ENCODE measurements around the gene FSHB. TPM values are rescaled to one million over a fixed set of nuclear protein-coding genes. Genes with fewer than 3 reads are reported as not detected.
"Not testable (repeated sequence)": the region's sequence is repeated elsewhere in the genome, so short reads cannot be mapped to it uniquely, and the experiment has no call there.

The FSHB gene
- total RNA-seq, 1 donor from 2014 or later, result not detected

- H3K27me3 ChIP-seq (ENCODE audit: low read depth), result no peaks in the 10 kb centered on the region
- H3K36me3 ChIP-seq, result no peaks in the 10 kb centered on the region
- H3K4me3 ChIP-seq, result no peak overlapping the region
- no peak for TF ChIP-seq CTCF (IDR thresholded peaks at IDR 0.05)
- no peaks in the 10 kb centered on the region for H3K9me3 ChIP-seq
- H3K4me1 ChIP-seq, result no peaks in the 10 kb centered on the region
- DNase-seq (no peak), ATAC-seq (no peak)
- intact Hi-C loops (cut with DNase I), result no loop called here
- no peak overlapping the region for H3K27ac ChIP-seq
These were observed 31.0 kb downstream of the FSHB start for GRCh38 chr11:30261821-30262220.

GRCh38 chr11:30268638-30269037, 37.8 kb downstream of the FSHB start:
- H3K27ac ChIP-seq; H3K27me3 ChIP-seq (ENCODE audit: low read depth); H3K36me3 ChIP-seq; intact Hi-C loops (cut with DNase I); H3K9me3 ChIP-seq; ATAC-seq; H3K4me3 ChIP-seq; H3K4me1 ChIP-seq; DNase-seq: not testable (repeated sequence)

- no peak for TF ChIP-seq CTCF (IDR thresholded peaks at IDR 0.05)
- no peaks in the 10 kb centered on the region for H3K9me3 ChIP-seq
- no peaks in the 10 kb centered on the region for H3K36me3 ChIP-seq
- H3K27me3 ChIP-seq (ENCODE audit: low read depth), result no peaks in the 10 kb centered on the region
- H3K27ac ChIP-seq, result no peak overlapping the region
- intact Hi-C loops (cut with DNase I), result no loop called here
- no peak for ATAC-seq
- DNase-seq, result no peak
- no peak overlapping the region for H3K4me3 ChIP-seq
- no peaks in the 10 kb centered on the region for H3K4me1 ChIP-seq
These were observed 39.9 kb downstream of the FSHB start for GRCh38 chr11:30270671-30271070.

- no peak for DNase-seq
- intact Hi-C loops (cut with DNase I), result no loop called here
- H3K4me3 ChIP-seq, result no peak overlapping the region
- no peaks in the 10 kb centered on the region for H3K4me1 ChIP-seq
- no peak for ATAC-seq
- H3K9me3 ChIP-seq, result no peaks in the 10 kb centered on the region
- H3K27ac ChIP-seq, result no peak overlapping the region
- H3K27me3 ChIP-seq (ENCODE audit: low read depth), result no peaks in the 10 kb centered on the region
- H3K36me3 ChIP-seq, result no peaks in the 10 kb centered on the region
- no peak for TF ChIP-seq CTCF (IDR thresholded peaks at IDR 0.05)
These were observed 46.4 kb downstream of the FSHB start for GRCh38 chr11:30277176-30277575.

GRCh38 chr11:30279796-30280195, 49.0 kb downstream of the FSHB start:
- intact Hi-C loops (cut with DNase I), result no loop called here
- Histone ChIP-seq H3K9me3 (no peaks in the 10 kb centered on the region), H3K4me3 (no peak overlapping the region), H3K27me3 (ENCODE audit: low read depth) (no peaks in the 10 kb centered on the region), H3K4me1 (no peaks in the 10 kb centered on the region), H3K36me3 (no peaks in the 10 kb centered on the region), H3K27ac (no peak overlapping the region)
- ATAC-seq (no peak), DNase-seq (no peak)
- TF ChIP-seq CTCF (IDR thresholded peaks at IDR 0.05), result no peak

GRCh38 chr11:30281476-30282288, 50.9 kb downstream of the FSHB start:
- TF ChIP-seq CTCF (IDR thresholded peaks at IDR 0.05), result no peak
- Histone ChIP-seq H3K9me3 (no peaks in the 10 kb centered on the region), H3K36me3 (no peaks in the 10 kb centered on the region), H3K4me1 (no peaks in the 10 kb centered on the region), H3K27me3 (ENCODE audit: low read depth) (no peaks in the 10 kb centered on the region), H3K27ac (no peak overlapping the region), H3K4me3 (no peak overlapping the region)
- intact Hi-C loops (cut with DNase I), result no loop called here
- DNase-seq (no peak), ATAC-seq (peak in 1 of 2 donors; percentile 32)
